H4 (cell line): ENCODE data around the gene OR56A3. TPM values are rescaled to one million over a fixed set of nuclear protein-coding genes. Genes with fewer than 3 reads are reported as not detected.

Experiments
- DNase-seq: peaks from one replicate; pipeline ENCODE4 v3.0.0-alpha.2; 2015; ENCODE audit warnings: low spot score
- total RNA-seq: library from RNA; depleted of rRNA; stranded (reverse); fragments of >200 nt; shearing (Covaris generic); gene quantifications from 2 replicates; pipeline ENCODE4 v1.2.3, GENCODE V29; 2014; rRNA removed

The OR56A3 gene
- total RNA-seq, 1 experiment from 2014 or later = not detected

DNA sequence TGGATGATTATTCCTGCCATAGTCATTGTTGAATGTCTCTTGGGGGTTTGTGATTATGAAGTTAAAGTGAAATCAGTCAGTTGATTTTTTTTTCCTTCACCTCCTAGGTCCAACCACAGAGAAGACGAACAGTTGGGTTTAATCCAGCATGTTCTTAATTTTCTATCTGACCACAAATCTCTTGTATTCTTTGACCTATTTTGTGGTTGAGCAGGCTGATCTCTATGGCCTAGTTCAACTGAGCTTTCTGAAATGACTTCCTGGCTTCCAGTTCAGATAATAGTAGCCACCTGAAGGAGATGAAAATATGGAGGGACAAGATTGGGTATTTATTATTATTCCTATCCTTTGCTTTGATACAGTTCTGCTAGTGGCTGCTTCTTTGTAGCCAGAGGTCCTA is 31.5 kb downstream of the OR56A3 start:
- DNase-seq = no peak

DNA sequence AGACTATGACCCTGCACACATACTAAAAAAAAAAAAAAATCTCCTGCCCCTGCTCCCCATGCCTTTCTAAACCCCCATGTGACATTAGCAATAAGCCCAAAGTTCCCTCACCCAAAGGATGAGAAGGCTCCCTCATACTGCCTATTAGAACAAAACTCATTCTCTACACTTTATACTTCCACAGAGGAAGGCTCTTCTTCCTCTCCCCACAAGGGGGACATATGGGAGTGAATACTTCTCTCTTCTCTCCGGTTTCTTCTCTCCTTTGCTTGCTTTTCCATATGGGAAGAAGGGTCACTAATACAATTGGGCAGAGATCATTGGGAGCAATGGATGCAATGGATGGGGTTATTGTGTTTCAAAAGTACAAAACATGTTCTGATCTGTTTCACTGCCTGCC is 41.4 kb downstream of the OR56A3 start:
- no peak for DNase-seq

DNA sequence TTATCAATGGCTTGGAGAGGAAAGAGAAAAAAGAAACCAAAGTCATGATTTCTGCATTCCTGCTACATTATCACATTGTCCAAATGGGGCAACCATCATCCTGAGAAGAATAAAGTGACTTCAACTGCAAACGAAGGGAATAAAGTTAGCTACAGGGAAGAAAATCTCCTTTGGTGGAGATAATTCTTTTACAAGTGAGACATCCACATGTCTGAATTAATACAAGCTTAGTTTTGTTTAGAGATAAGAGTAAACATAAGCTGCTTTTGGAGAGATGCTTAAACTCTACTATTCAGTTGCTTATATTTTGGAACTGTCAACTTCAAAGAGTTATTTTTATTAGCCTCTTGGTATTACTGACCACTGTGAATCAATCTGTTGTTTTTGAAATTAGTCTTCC is 44.8 kb downstream of the OR56A3 start, which contains the start of gene OR52L1:
Gene OR52L1, minus strand, starts transcription at position 101 of the 400 bp plus-strand sequence. Its CDS starts 55 bp downstream, at position 46.
- no peak for DNase-seq

DNA sequence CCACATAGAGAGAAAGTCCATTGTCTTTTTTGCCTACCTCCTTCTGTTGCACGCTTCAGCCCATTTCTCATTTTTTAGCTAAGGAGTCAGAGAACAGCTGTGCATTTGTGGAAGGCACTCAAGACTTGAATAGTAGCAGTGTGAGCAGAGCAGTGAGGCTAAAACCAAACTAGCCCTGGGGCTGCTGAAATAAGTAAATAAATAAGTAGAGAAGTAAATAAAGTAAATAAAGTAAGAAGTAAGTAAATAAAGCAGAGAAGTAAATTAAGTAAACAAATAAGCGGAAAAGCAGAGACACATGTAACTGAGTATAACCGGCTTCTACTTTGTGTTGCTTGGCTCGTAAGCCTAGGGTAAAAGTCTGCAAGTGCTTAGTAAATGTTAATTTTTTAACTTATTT is 47.2 kb downstream of the OR56A3 start:
- no peak for DNase-seq

DNA sequence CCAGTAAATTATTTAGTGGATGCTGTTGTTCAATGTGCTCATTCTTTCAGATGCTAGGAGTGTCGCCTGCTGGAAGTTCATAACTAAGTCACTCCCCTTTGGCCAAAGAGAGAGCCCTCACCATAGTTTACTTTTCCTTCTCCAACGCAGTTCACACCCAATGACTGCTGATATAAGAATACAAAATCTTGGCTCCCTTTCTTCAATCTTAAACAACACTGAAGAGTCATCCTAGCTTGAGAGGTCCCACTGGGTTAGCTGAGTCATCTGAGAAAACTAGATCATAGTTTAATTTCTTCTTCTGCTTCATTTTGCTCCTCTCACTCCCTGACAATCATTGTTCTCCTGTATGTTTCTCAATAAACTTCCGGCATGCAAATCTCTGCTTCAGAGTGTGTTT is 50.1 kb downstream of the OR56A3 start:
- DNase-seq = no peak

DNA sequence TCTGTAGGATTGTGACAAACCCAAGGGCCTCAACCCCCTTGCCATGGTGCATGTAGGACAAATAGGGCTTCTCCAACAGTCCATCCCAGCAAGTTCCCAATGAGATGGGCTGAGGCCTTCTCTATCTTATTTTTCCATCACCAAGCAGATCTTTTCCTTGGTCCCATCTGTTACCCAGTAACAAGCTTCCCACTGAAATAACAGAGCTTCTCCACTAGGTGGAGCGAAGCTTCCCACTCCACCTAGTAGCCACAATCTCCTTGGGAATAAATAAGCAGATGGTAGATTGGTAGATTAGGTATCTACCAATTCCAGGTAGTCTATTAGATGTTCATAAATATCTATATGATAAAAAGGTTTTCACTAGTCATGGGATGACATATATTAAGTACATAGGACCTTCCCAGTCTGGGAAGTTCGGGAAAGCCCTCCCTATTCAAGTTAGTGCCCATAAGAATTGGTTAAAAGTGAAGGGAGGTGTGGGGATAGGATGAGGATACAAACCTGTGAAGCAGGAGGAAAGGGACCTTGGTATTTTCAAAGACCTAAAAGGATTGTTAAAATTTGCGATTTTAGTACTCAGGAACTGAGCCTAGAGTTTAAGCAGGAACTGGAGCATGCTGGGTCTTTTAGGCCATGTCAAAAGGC is 50.7 kb downstream of the OR56A3 start:
- DNase-seq = peak; percentile 21

DNA sequence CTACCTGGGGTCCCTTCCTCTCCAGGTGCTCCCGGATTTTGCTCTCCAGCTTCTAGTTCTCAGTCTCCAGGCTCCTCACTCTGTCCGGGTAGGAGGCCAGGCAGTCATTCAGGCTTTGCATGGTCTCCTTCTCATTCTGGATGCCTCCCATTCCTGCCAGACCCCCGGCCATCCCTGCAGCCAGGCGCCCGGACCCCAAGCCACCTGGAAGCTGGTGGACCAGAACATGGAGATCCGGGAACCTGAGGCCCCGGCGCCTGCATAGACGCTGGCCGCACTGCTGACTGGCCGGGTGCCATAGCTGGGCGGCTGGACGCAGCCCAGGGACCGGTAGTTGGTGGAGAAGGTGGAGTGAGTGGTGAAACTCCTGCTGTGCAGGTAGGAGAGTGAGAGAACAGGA is 52.7 kb downstream of the OR56A3 start:
- no peak for DNase-seq

Other genes with a start within 250 kb of the OR56A3 start
- not detected in 2 replicates for gene OR56B1, start 205.8 kb upstream of the OR56A3 start, total RNA-seq
- gene OR52N4, start 188.0 kb upstream of the OR56A3 start, total RNA-seq = not detected in 2 replicates
- gene OR52N5, start 158.9 kb upstream of the OR56A3 start, total RNA-seq = not detected in 2 replicates
- not detected in 2 replicates for gene OR52N1, start 151.0 kb upstream of the OR56A3 start, total RNA-seq
- gene OR52N2, start 133.3 kb upstream of the OR56A3 start, total RNA-seq = not detected in 2 replicates
- not detected in 2 replicates for gene OR52E6, start 100.4 kb upstream of the OR56A3 start, total RNA-seq
- not detected in 2 replicates for gene OR52E8, start 84.6 kb upstream of the OR56A3 start, total RNA-seq
- not detected in 2 replicates for gene OR52E4, start 61.6 kb upstream of the OR56A3 start, total RNA-seq
- gene OR52E5, start 49.0 kb upstream of the OR56A3 start, total RNA-seq = not detected in 2 replicates
- not detected in 2 replicates for gene OR56A5, start 26.2 kb downstream of the OR56A3 start, total RNA-seq
- not detected in 2 replicates for gene OR52L1, start 44.7 kb downstream of the OR56A3 start, total RNA-seq
- not detected in 2 replicates for gene OR56A4, start 64.7 kb downstream of the OR56A3 start, total RNA-seq
- gene OR56A1, start 88.5 kb downstream of the OR56A3 start, total RNA-seq = 0.04 TPM in 1 of 2 replicates, not detected in the other
- gene OR56B4, start 165.4 kb downstream of the OR56A3 start, total RNA-seq = not detected in 2 replicates
- gene OR52B2, start 228.1 kb downstream of the OR56A3 start, total RNA-seq = not detected in 2 replicates